MM.1S (cell line): ENCODE measurements around the gene LYRM4.
A peak's percentile ranks its signal among the peaks of the same experiment; 100 is the strongest.

ENCODE experiments used
- DNase-seq: peaks from one replicate; pipeline ENCODE4 v3.0.0-alpha.2; 2015
- H2AFZ ChIP-seq: fragments of 300-600 bp; sonication (generic); 2 replicates; pipeline ENCODE4 v1.6.0; 2016; ENCODE audit warnings: antibody characterized with exemption, low read length
- H3F3A ChIP-seq: fragments of 300-600 bp; sonication (generic); 2 replicates; pipeline ENCODE4 v1.6.1; 2016; ENCODE audit warnings: mild to moderate bottlenecking, antibody characterized with exemption, low read length, moderate library complexity, mixed read lengths; ENCODE audit not compliant: insufficient read depth
- H3K27ac ChIP-seq: fragments of 300-600 bp; sonication (generic); 2 replicates; pipeline ENCODE4 v1.5.1; 2016; ENCODE audit warnings: mild to moderate bottlenecking, low read length
- H3K27me3 ChIP-seq: fragments of 300-600 bp; sonication (generic); replicated peaks from 2 replicates; pipeline ENCODE4 v1.6.0; 2016; ENCODE audit warnings: low read length; ENCODE audit not compliant: insufficient read depth
- H3K36me3 ChIP-seq: fragments of 300-600 bp; sonication (generic); replicated peaks from 2 replicates; pipeline ENCODE4 v1.6.1; 2016; ENCODE audit warnings: mild to moderate bottlenecking, low read length, mixed read lengths; ENCODE audit not compliant: insufficient read depth
- H3K4me1 ChIP-seq: fragments of 300-600 bp; sonication (generic); 2 replicates; pipeline ENCODE4 v1.6.1; 2016; ENCODE audit warnings: low read length, mixed read lengths
- H3K4me2 ChIP-seq: fragments of 300-600 bp; sonication (generic); 2 replicates; pipeline ENCODE4 v1.6.0; 2016; ENCODE audit warnings: low read depth, low read length
- H3K4me3 ChIP-seq: fragments of 300-600 bp; sonication (generic); 2 replicates; pipeline ENCODE4 v1.5.1; 2016; ENCODE audit warnings: low read length, mixed read lengths
- H3K79me2 ChIP-seq: fragments of 300-600 bp; sonication (generic); 2 replicates; pipeline ENCODE4 v1.6.1; 2016; ENCODE audit warnings: mixed run types, low read length, mixed read lengths
- H3K9ac ChIP-seq: fragments of 300-600 bp; sonication (generic); 2 replicates; pipeline ENCODE4 v1.6.1; 2016; ENCODE audit warnings: low read length, mixed read lengths
- H3K9me2 ChIP-seq: fragments of 300-600 bp; sonication (generic); replicated peaks from 2 replicates; pipeline ENCODE4 v1.6.1; 2016; ENCODE audit warnings: mild to moderate bottlenecking, low read length, mixed read lengths; ENCODE audit not compliant: insufficient read depth
- H3K9me3 ChIP-seq: fragments of 300-600 bp; sonication (generic); replicated peaks from 2 replicates; pipeline ENCODE4 v1.6.1; 2016; ENCODE audit warnings: mild to moderate bottlenecking, low read length, mixed read lengths; ENCODE audit not compliant: insufficient read depth
- H4K20me1 ChIP-seq: fragments of 300-600 bp; sonication (generic); 2 replicates; pipeline ENCODE4 v1.6.1; 2016; ENCODE audit warnings: mild to moderate bottlenecking, low read length, moderate library complexity, mixed read lengths; ENCODE audit not compliant: insufficient read depth
- CTCF ChIP-seq: fragments of 300-600 bp; sonication (generic); IDR thresholded peaks from 2 replicates; pipeline ENCODE4 v1.5.1; 2016; ENCODE audit warnings: antibody characterized with exemption, low read length, mixed read lengths
- EZH2 ChIP-seq: fragments of 300-600 bp; sonication (generic); optimal IDR thresholded peaks from 2 replicates; pipeline ENCODE3; 2017; ENCODE audit warnings: low read depth, mild to moderate bottlenecking, antibody characterized with exemption, low read length, mixed read lengths
- EZH2phosphoT487 ChIP-seq: fragments of 300-600 bp; sonication (generic); IDR thresholded peaks from 2 replicates; pipeline ENCODE4 v1.6.1; 2018; ENCODE audit warnings: antibody characterized with exemption, low read length

The LYRM4 gene

GRCh38 chr6:5084360-5084780 lies 176.4 kb downstream of the LYRM4 start:
- no peaks in the 10 kb centered on the region for H3K9me3 ChIP-seq
- no peaks in the 10 kb centered on the region for H3F3A ChIP-seq
- DNase-seq, result no peak
- no peaks in the 10 kb centered on the region for H3K36me3 ChIP-seq
- no peaks in the 10 kb centered on the region for H3K79me2 ChIP-seq
- H3K9ac ChIP-seq, result peak overlapping the region; percentile 51; the same call in 1 of the 2 replicates
- no peaks in the 10 kb centered on the region for H3K9me2 ChIP-seq
- no peak overlapping the region for H3K27ac ChIP-seq
- peak overlapping the region; percentile 94 for H3K4me2 ChIP-seq
- peak overlapping the region; percentile 82; the same call in 1 of the 2 replicates for H2AFZ ChIP-seq
- H4K20me1 ChIP-seq, result no peaks in the 10 kb centered on the region
- H3K27me3 ChIP-seq, result no peaks in the 10 kb centered on the region
- peaks cover 5% of the 10 kb centered on the region; the same call in 1 of the 2 replicates for H3K4me1 ChIP-seq
- peak overlapping the region; percentile 79 for H3K4me3 ChIP-seq
- TF ChIP-seq EZH2phosphoT487, result no peak
- TF ChIP-seq CTCF, result no peak

GRCh38 chr6:5083813-5084359 lies 176.9 kb downstream of the LYRM4 start:
- Histone ChIP-seq H3K4me2 (no peak overlapping the region), H3K27ac (no peak overlapping the region), H3K9me2 (no peaks in the 10 kb centered on the region), H4K20me1 (no peaks in the 10 kb centered on the region), H3K4me1 (peaks cover 5% of the 10 kb centered on the region; the same call in 1 of the 2 replicates), H3K9me3 (no peaks in the 10 kb centered on the region), H3K36me3 (no peaks in the 10 kb centered on the region), H3F3A (no peaks in the 10 kb centered on the region), H3K4me3 (no peak overlapping the region), H2AFZ (no peak overlapping the region), H3K79me2 (no peaks in the 10 kb centered on the region), H3K27me3 (no peaks in the 10 kb centered on the region), H3K9ac (no peak overlapping the region)
- TF ChIP-seq EZH2 (no peak), EZH2phosphoT487 (no peak), CTCF (no peak)
- DNase-seq, result no peak

GRCh38 chr6:5083307-5083583 lies 177.5 kb downstream of the LYRM4 start:
- H3K27me3 ChIP-seq, result no peaks in the 10 kb centered on the region
- H3K36me3 ChIP-seq, result no peaks in the 10 kb centered on the region
- DNase-seq, result no peak
- H3K9me3 ChIP-seq, result no peaks in the 10 kb centered on the region
- H4K20me1 ChIP-seq, result no peaks in the 10 kb centered on the region
- peaks cover 5% of the 10 kb centered on the region; the same call in 1 of the 2 replicates for H3K4me1 ChIP-seq
- no peak overlapping the region for H3K27ac ChIP-seq
- H2AFZ ChIP-seq, result no peak overlapping the region
- H3K9ac ChIP-seq, result no peak overlapping the region
- no peaks in the 10 kb centered on the region for H3K79me2 ChIP-seq
- H3F3A ChIP-seq, result no peaks in the 10 kb centered on the region
- no peak overlapping the region for H3K4me3 ChIP-seq
- H3K4me2 ChIP-seq, result no peak overlapping the region
- no peaks in the 10 kb centered on the region for H3K9me2 ChIP-seq
- TF ChIP-seq EZH2 (no peak), EZH2phosphoT487 (no peak), CTCF (no peak)
